T-cell (primary cell): Measurements from ENCODE around the gene ALX4. TPM values are rescaled to one million over a fixed set of nuclear protein-coding genes. Genes with fewer than 3 reads are reported as not detected.

ENCODE experiments used
- ATAC-seq, 4 experiments: fragments of 200-7000 bp in 3 of 4; fragments of 150-1000 bp in 1 of 4; cut with Tn5 transposase; replicated peaks in 1 of 4; 1 replicate in 3 of 4; 2 replicates in 1 of 4; pipeline ENCODE4 v1.10.0; 2021; ENCODE audit warnings: moderate library complexity in 3 of 4, mild to moderate bottlenecking in 2 of 4, moderate number of reproducible peaks in 1 of 4
- CTCF ChIA-PET, 2 donors: fragments of 300-600 bp; sonication (Branson Sonifier 250); formaldehyde crosslinking; loops; one replicate each; lab custom pipeline; 2022; ENCODE audit warnings: antibody characterized with exemption in 2 of 2; lab: Charles Lee
- POLR2A ChIA-PET, 2 donors: fragments of 300-600 bp; sonication (Branson Sonifier 250); formaldehyde crosslinking; loops; one replicate each; lab custom pipeline; 2022; ENCODE audit warnings: antibody characterized with exemption in 2 of 2; lab: Charles Lee
- DNase-seq, 35 experiments: peaks; one replicate each; pipeline versions ENCODE4 v3.0.0 to v3.0.0-alpha.2; 2013 to 2023
- H3K27ac ChIP-seq: one replicate; pipeline ENCODE4 v1.5.1; 2013; ENCODE audit warnings: low read length
- H3K27me3 ChIP-seq, 2 experiments: replicated peaks in 1 of 2; 1 replicate in 1 of 2; 2 replicates in 1 of 2; pipeline versions ENCODE4 v1.6.1 to v1.7.0; 2013; ENCODE audit warnings: low read length in 1 of 2, mixed read lengths in 1 of 2; ENCODE audit not compliant: control insufficient read depth in 2 of 2, insufficient read depth in 2 of 2; ENCODE audit errors: extremely low read depth in 1 of 2
- H3K36me3 ChIP-seq, 2 donors: 1 replicate in 1 of 2; 2 replicates in 1 of 2; pipeline versions ENCODE4 v1.6.1 to v1.7.0; 2013; ENCODE audit warnings: low read length in 1 of 2; ENCODE audit not compliant: control insufficient read depth in 2 of 2, insufficient read depth in 1 of 2; ENCODE audit errors: extremely low read depth in 1 of 2
- H3K4me1 ChIP-seq, 2 experiments: 1 replicate in 1 of 2; 2 replicates in 1 of 2; pipeline versions ENCODE4 v1.6.1 to v1.7.0; 2013; ENCODE audit warnings: low read length in 2 of 2, mixed read lengths in 1 of 2; ENCODE audit not compliant: insufficient read depth in 2 of 2, control insufficient read depth in 1 of 2; ENCODE audit errors: extremely low read depth in 1 of 2
- H3K4me3 ChIP-seq, 2 donors: 1 replicate in 1 of 2; 2 replicates in 1 of 2; pipeline versions ENCODE4 v1.5.1 to v1.7.0; 2013; ENCODE audit warnings: mild to moderate bottlenecking in 2 of 2, low read length in 1 of 2, moderate library complexity in 1 of 2; ENCODE audit not compliant: control insufficient read depth in 1 of 2; ENCODE audit errors: extremely low read depth in 1 of 2
- H3K9me3 ChIP-seq: 2 replicates; pipeline ENCODE4 v1.7.0; 2013
- H3K27ac Mint-ChIP-seq, 2 donors: one replicate each; pipeline ENCODE4 v1.8.0; 2020 to 2021; ENCODE audit warnings: mild to moderate bottlenecking in 2 of 2, mixed read lengths in 2 of 2
- H3K27me3 Mint-ChIP-seq, 2 donors: one replicate each; pipeline ENCODE4 v1.8.0; 2021 to 2022; ENCODE audit warnings: mixed read lengths in 2 of 2
- H3K36me3 Mint-ChIP-seq: one replicate; pipeline ENCODE4 v1.8.0; 2021; ENCODE audit warnings: mixed read lengths
- H3K4me1 Mint-ChIP-seq, 3 donors: one replicate each; pipeline ENCODE4 v1.8.0; 2020 to 2022; ENCODE audit warnings: mixed read lengths in 3 of 3, mild to moderate bottlenecking in 1 of 3
- H3K4me3 Mint-ChIP-seq, 3 donors: one replicate each; pipeline ENCODE4 v1.8.0; 2020 to 2022; ENCODE audit warnings: mild to moderate bottlenecking in 3 of 3, mixed read lengths in 3 of 3, moderate library complexity in 3 of 3
- H3K9me3 Mint-ChIP-seq, 3 donors: one replicate each; pipeline ENCODE4 v1.8.0; 2020 to 2022; ENCODE audit warnings: mixed read lengths in 3 of 3
- WGBS: methylation state at CpG from one replicate; pipeline ENCODE4 v1.1.5; 2013; ENCODE audit warnings: missing lambda C conversion rate; ENCODE audit not compliant: insufficient coverage; 5-methylcytosine and 5-hydroxymethylcytosine counted together
- total RNA-seq, 35 experiments: library from RNA in 6 of 35; stranded (reverse) in 6 of 35; fragments of 120-200 nt in 1 of 35; gene quantifications; one replicate each; pipeline versions ENCODE4 v1.2.1 to v1.2.4 and lab custom pipeline; 2013 to 2026

ALX4 gene
- total RNA-seq, 5 donors from 2014 or later (not counting 1 experiment from before 2014, with no cell fraction given) = not detected

GRCh38 chr11:44248109-44248508, 61.8 kb downstream of the ALX4 start:
- 95% methylated on average over 2 of the region's 2 CpGs for WGBS
- Histone ChIP-seq H3K36me3 (peaks cover 7 to 16% of the 10 kb centered on the region in 2 donors), H3K4me3 (no peak overlapping the region), H3K9me3 (no peaks in the 10 kb centered on the region), H3K27ac (no peak overlapping the region), H3K4me1 (no peaks in the 10 kb centered on the region), H3K27me3 (no peaks in the 10 kb centered on the region)
- H3K27me3 Mint-ChIP-seq = no peaks in the 10 kb centered on the region
- H3K36me3 Mint-ChIP-seq = peaks cover 84% of the 10 kb centered on the region
- ChIA-PET POLR2A (no interaction called here), CTCF (interaction anchor here in 1 of 2 donors (0.7 kb wide), 1 partner anchor 67 kb away, joined by 4 read pairs; no protein-coding TSS in a partner anchor)
- H3K4me1 Mint-ChIP-seq = no peaks in the 10 kb centered on the region
- no peak for ATAC-seq
- no peak overlapping the region for H3K27ac Mint-ChIP-seq
- DNase-seq = no peak
- H3K4me3 Mint-ChIP-seq = no peak overlapping the region
- peaks cover 16 to 25% (median 18%) of the 10 kb centered on the region in 3 donors for H3K9me3 Mint-ChIP-seq

- Histone ChIP-seq H3K27me3 (no peaks in the 10 kb centered on the region), H3K27ac (no peak overlapping the region), H3K4me1 (no peaks in the 10 kb centered on the region), H3K4me3 (no peak overlapping the region), H3K9me3 (no peaks in the 10 kb centered on the region), H3K36me3 (peaks cover 7 to 17% of the 10 kb centered on the region in 2 donors)
- Mint-ChIP-seq H3K4me3 (no peak overlapping the region), H3K36me3 (peaks cover 82% of the 10 kb centered on the region), H3K27ac (no peak overlapping the region), H3K9me3 (peaks cover 10 to 19% (median 12%) of the 10 kb centered on the region in 3 donors), H3K27me3 (no peaks in the 10 kb centered on the region), H3K4me1 (no peaks in the 10 kb centered on the region)
- 69% methylated on average over 5 of the region's 6 CpGs for WGBS
- DNase-seq (no peak), ATAC-seq (no peak)
- ChIA-PET POLR2A (no interaction called here), CTCF (no interaction called here)
Observed at GRCh38 chr11:44247508-44247907, 62.4 kb downstream of the ALX4 start.

DNA sequence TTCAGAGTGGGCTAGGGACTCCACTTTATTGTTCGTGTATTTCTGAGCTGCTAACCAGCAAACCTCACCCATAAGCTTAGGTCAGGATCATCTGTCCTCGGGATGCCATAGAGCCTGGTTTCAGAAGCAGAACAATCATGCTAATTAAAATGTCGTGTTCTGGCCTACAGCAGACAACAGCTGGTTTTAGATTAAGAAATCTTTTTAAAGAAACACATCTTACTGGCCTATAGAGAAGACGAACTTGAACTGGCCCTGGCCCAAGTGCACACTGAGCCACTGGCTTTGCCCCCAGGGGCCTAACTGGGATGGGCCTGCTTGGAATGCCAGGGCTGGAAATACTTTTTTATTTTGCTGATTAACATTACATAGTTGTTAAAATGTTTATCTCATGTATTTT, 63.2 kb downstream of the ALX4 start:
- H3K27ac Mint-ChIP-seq = no peak overlapping the region
- no peaks in the 10 kb centered on the region for H3K4me1 Mint-ChIP-seq
- Histone ChIP-seq H3K27me3 (no peaks in the 10 kb centered on the region), H3K4me1 (no peaks in the 10 kb centered on the region), H3K36me3 (peaks cover 7 to 21% of the 10 kb centered on the region in 2 donors), H3K4me3 (no peak overlapping the region), H3K27ac (no peak overlapping the region), H3K9me3 (no peaks in the 10 kb centered on the region)
- no peaks in the 10 kb centered on the region for H3K27me3 Mint-ChIP-seq
- ChIA-PET CTCF (no interaction called here), POLR2A (no interaction called here)
- peaks cover 80% of the 10 kb centered on the region for H3K36me3 Mint-ChIP-seq
- no peak overlapping the region for H3K4me3 Mint-ChIP-seq
- peaks cover 2 to 11% (median 7%) of the 10 kb centered on the region in 3 donors for H3K9me3 Mint-ChIP-seq
- no CpG with 5 or more reads among the region's 4 CpGs for WGBS
- no peak for DNase-seq
- ATAC-seq = no peak

DNA sequence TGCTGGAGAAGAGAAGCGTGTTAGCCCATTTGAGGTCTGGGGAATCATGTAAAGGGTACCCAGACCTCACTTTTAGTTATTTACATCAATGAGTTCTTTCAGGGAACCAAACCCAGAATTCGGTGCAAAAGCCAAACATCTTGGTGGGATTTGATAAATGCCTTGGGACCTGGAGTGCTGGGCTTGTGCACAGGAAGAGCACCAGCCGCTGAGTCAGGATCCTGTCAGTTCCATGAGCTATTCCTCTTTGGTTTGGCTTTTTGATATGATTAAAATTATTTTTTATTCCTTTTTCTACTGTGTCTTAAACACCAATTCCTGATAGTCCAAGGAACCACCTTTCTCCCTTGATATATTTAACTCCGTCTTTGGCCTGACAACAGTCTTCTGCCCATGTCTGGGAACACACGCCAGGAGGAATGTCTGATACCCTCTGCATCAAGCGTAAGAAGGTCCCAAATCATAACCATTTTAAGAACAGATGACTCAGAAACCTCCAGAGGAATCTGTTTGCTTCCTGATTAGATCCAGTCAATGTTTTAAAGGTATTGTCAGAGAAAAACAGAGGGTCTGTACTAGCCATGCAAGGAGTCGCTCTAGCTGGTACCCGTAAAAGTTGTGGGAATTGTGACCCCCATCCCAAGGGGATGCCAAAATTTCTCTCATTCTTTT, 65.2 kb downstream of the ALX4 start:
- CTCF ChIA-PET = no interaction called here

DNA sequence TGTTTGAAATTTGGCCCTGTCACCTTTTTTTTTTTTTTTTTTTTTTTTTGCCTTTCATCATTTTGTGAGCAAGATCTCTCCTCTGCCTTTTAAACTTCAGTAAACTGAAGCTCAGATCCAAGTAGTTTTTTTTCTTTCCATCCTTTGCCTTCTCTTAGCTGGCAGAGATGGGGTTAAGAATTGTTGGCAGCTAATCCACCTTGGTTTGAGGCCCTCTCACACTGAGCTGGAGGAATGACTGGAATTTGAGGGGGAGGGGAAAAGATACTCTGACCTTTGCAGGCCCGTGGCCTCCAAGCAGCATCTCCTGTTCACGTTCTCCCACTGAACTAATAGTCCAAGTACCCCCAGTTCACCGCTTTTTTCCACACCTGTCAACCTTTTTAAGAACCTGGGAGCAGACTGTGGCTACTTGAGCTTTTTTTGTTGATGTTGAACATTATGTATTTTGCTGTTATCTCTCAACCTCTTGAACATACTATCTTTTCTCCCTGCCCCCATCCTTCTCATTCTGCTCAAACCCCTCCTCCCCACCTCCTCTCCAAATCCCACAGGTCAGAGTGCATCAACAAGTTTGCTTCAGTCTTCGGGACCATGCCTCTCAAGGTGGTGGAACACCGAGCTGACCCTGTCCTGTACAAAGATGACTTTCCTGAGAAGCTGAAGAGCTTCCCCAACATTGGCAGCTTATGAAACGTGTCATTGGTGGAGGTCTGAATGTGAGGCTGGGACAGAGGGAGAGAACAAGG, 66.2 kb downstream of the ALX4 start:
- ChIA-PET POLR2A (no interaction called here), CTCF (interaction anchor here in 1 of 2 donors (0.6 kb wide), 2 partner anchors 83 to 523 kb away, joined by 3 to 6 read pairs; no protein-coding TSS in a partner anchor)
- ATAC-seq (no peak), DNase-seq (no peak)
- Histone ChIP-seq H3K27me3 (no peaks in the 10 kb centered on the region), H3K9me3 (no peaks in the 10 kb centered on the region), H3K4me1 (no peaks in the 10 kb centered on the region), H3K4me3 (no peak overlapping the region), H3K27ac (no peak overlapping the region), H3K36me3 (peaks cover 2 to 26% of the 10 kb centered on the region in 2 donors)
- H3K4me1 Mint-ChIP-seq = no peaks in the 10 kb centered on the region
- H3K4me3 Mint-ChIP-seq = no peak overlapping the region
- no peaks in the 10 kb centered on the region for H3K27me3 Mint-ChIP-seq
- no peak overlapping the region for H3K27ac Mint-ChIP-seq
- peaks cover 77% of the 10 kb centered on the region for H3K36me3 Mint-ChIP-seq
- 100% methylated on average over 2 of the region's 6 CpGs for WGBS
- no peaks in the 10 kb centered on the region for H3K9me3 Mint-ChIP-seq

More for the DNA sequence above, 65.2 kb downstream of the ALX4 start:
- H3K36me3 Mint-ChIP-seq = peaks cover 81% of the 10 kb centered on the region
- Histone ChIP-seq H3K4me1 (no peaks in the 10 kb centered on the region), H3K27me3 (no peaks in the 10 kb centered on the region), H3K4me3 (no peak overlapping the region), H3K36me3 (peaks cover 2 to 26% of the 10 kb centered on the region in 2 donors), H3K9me3 (no peaks in the 10 kb centered on the region), H3K27ac (no peak overlapping the region)
- ATAC-seq (no peak), DNase-seq (no peak)
- 100% methylated on average over 1 of the region's 8 CpGs for WGBS
- H3K4me1 Mint-ChIP-seq = no peaks in the 10 kb centered on the region
- no peak overlapping the region for H3K27ac Mint-ChIP-seq
- POLR2A ChIA-PET = no interaction called here
- H3K9me3 Mint-ChIP-seq = no peaks in the 10 kb centered on the region
- H3K4me3 Mint-ChIP-seq = no peak overlapping the region
- no peaks in the 10 kb centered on the region for H3K27me3 Mint-ChIP-seq

DNA sequence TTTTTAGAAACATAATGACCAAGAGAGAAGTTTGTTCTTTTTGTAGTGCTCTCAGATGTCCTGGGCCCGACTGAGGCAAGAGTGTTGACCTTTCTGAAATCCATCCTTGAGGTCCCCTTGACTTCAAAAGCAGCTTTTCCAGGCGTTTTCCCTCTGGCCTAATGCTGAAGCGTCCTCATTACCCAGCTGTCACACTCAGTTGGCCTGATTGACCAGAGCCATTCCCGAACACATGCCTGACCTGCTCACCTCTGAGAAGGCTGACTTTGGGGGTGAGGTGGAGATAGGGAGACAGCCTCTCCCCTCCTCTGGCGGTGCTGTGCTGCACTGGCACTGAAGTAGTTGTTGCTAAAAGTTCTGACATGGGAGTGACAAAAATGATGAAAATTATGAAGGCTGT, 66.9 kb downstream of the ALX4 start:
- POLR2A ChIA-PET = no interaction called here
- no peaks in the 10 kb centered on the region for H3K9me3 Mint-ChIP-seq
- Histone ChIP-seq H3K4me1 (no peaks in the 10 kb centered on the region), H3K4me3 (no peak overlapping the region), H3K27ac (no peak overlapping the region), H3K36me3 (peaks cover 2 to 24% of the 10 kb centered on the region in 2 donors), H3K27me3 (no peaks in the 10 kb centered on the region), H3K9me3 (no peaks in the 10 kb centered on the region)
- H3K36me3 Mint-ChIP-seq = peaks cover 78% of the 10 kb centered on the region
- 100% methylated on average over 2 of the region's 5 CpGs for WGBS
- H3K27me3 Mint-ChIP-seq = no peaks in the 10 kb centered on the region
- no peak overlapping the region for H3K27ac Mint-ChIP-seq
- DNase-seq (no peak), ATAC-seq (no peak)
- CTCF ChIA-PET = no interaction called here
- no peaks in the 10 kb centered on the region for H3K4me1 Mint-ChIP-seq
- no peak overlapping the region for H3K4me3 Mint-ChIP-seq
